HCT116 (cell line): Measurements from ENCODE around the gene FREM1. TPM values are rescaled to one million over a fixed set of nuclear protein-coding genes. Genes with fewer than 3 reads are reported as not detected.

Experiments used
- ATAC-seq: fragments of 200-7000 bp; cut with Tn5 transposase; 2 replicates; pipeline ENCODE4 v1.9.1; 2020; ENCODE audit warnings: mild to moderate bottlenecking, moderate library complexity
- BruUV-seq: library from RNA; stranded (reverse); fragments of 400-500 nt; replicated peaks from 2 replicates; lab custom pipeline; 2021; lab: Mats Ljungman, UMichigan
- CTCF ChIA-PET: fragments of 300-600 bp; sonication (Branson Sonifier 250); formaldehyde crosslinking; loops from one replicate; lab custom pipeline; 2021; ENCODE audit warnings: antibody characterized with exemption; lab: Charles Lee
- POLR2A ChIA-PET: fragments of 300-600, 350-600 bp; sonication (Branson Sonifier 250); formaldehyde crosslinking; loops from one replicate; lab custom pipeline; 2021; ENCODE audit warnings: antibody characterized with exemption; lab: Charles Lee
- RAD21 ChIA-PET, 2 experiments: fragments of 300-600 bp; sonication (Branson Sonifier 250); formaldehyde crosslinking; loops; one replicate each; lab custom pipeline; 2023; ENCODE audit warnings: low total read pairs in 2 of 2; ENCODE audit not compliant: uncharacterized antibody in 2 of 2, unreplicated experiment in 2 of 2, low non-redundant PET in 1 of 2; lab: Charles Lee
- DNase-seq: peaks from one replicate; pipeline ENCODE4 v3.0.0-alpha.2; 2010; ENCODE audit warnings: low read depth, low spot score
- H2AFZ ChIP-seq: fragments of 200-600 bp; shearing (Covaris generic), sonication (generic); 2 replicates; pipeline ENCODE4 v1.6.1; 2017; ENCODE audit warnings: low read depth, mixed run types, mixed read lengths, antibody characterized with exemption, low read length; ENCODE audit not compliant: poor library complexity, severe bottlenecking
- H3K27ac ChIP-seq: 2 replicates; pipeline ENCODE4 v1.5.1; 2012; ENCODE audit warnings: low read depth, low read length
- H3K27me3 ChIP-seq: fragments of 200-600 bp; sonication (generic); 2 replicates; pipeline ENCODE4 v1.6.1; 2016; ENCODE audit warnings: mixed run types, low read length, mixed read lengths; ENCODE audit not compliant: insufficient read depth
- H3K36me3 ChIP-seq, 2 experiments: fragments of 200-500 bp in 1 of 2; fragments of 200-600 bp in 1 of 2; sonication (Bioruptor generic) in 1 of 2; sonication (generic) in 1 of 2; 2 replicates each; pipeline versions ENCODE4 v1.5.1 to v1.6.1; 2014 to 2016; ENCODE audit warnings: low read length in 2 of 2, inconsistent platforms in 1 of 2, mixed read lengths in 1 of 2, mixed run types in 1 of 2; ENCODE audit not compliant: insufficient read depth in 2 of 2, control insufficient read depth in 1 of 2
- H3K4me1 ChIP-seq, 2 experiments: fragments of 200-600 bp in 1 of 2; sonication (generic) in 1 of 2; 2 replicates each; pipeline versions ENCODE4 v1.5.1 to v1.6.1; 2012 to 2017; ENCODE audit warnings: low read length in 2 of 2, inconsistent platforms in 1 of 2, mild to moderate bottlenecking in 1 of 2, mixed read lengths in 1 of 2, mixed run types in 1 of 2, moderate library complexity in 1 of 2; ENCODE audit not compliant: insufficient read depth in 2 of 2, control insufficient read depth in 1 of 2
- H3K4me2 ChIP-seq: fragments of 200-600 bp; sonication (generic); 2 replicates; pipeline ENCODE4 v1.6.1; 2017; ENCODE audit warnings: mixed run types, low read length, mixed read lengths
- H3K4me3 ChIP-seq, 2 experiments: fragments of 200-600 bp in 1 of 2; sonication (generic) in 1 of 2; replicated peaks in 1 of 2; 2 replicates each; pipeline ENCODE4 v1.5.1; 2011 to 2016; ENCODE audit warnings: low read length in 2 of 2, control low read depth in 1 of 2, low read depth in 1 of 2, mild to moderate bottlenecking in 1 of 2, mixed read lengths in 1 of 2, mixed run types in 1 of 2
- H3K79me2 ChIP-seq: fragments of 200-600 bp; sonication (generic); 2 replicates; pipeline ENCODE4 v1.6.1; 2017; ENCODE audit warnings: mild to moderate bottlenecking, mixed run types, low read length, moderate library complexity, mixed read lengths; ENCODE audit not compliant: insufficient read depth
- H3K9ac ChIP-seq: fragments of 200-600 bp; sonication (generic); 2 replicates; pipeline ENCODE4 v1.6.1; 2016; ENCODE audit warnings: low read length, mixed read lengths
- H3K9me2 ChIP-seq: fragments of 200-600 bp; sonication (generic), shearing (Covaris generic); 2 replicates; pipeline ENCODE4 v1.6.1; 2017; ENCODE audit warnings: mixed run types, mild to moderate bottlenecking, moderate library complexity; ENCODE audit not compliant: insufficient read depth
- H3K9me3 ChIP-seq, 2 experiments: fragments of 200-500 bp in 1 of 2; fragments of 200-600 bp in 1 of 2; sonication (Bioruptor generic) in 1 of 2; sonication (generic) in 1 of 2; 2 replicates each; pipeline ENCODE4 v1.6.1; 2014 to 2017; ENCODE audit warnings: low read length in 2 of 2, mixed read lengths in 2 of 2, inconsistent platforms in 1 of 2, low read depth in 1 of 2, mild to moderate bottlenecking in 1 of 2, mixed run types in 1 of 2, moderate library complexity in 1 of 2; ENCODE audit not compliant: control insufficient read depth in 1 of 2, insufficient read depth in 1 of 2
- H4K20me1 ChIP-seq: fragments of 200-600 bp; sonication (generic), shearing (Covaris generic); 2 replicates; pipeline ENCODE4 v1.6.1; 2017; ENCODE audit warnings: mixed run types, mild to moderate bottlenecking, moderate library complexity; ENCODE audit not compliant: insufficient read depth
- CEBPB ChIP-seq: IDR thresholded peaks from 2 replicates; pipeline ENCODE4 v1.6.1; 2012; ENCODE audit warnings: low read depth
- ELF1 ChIP-seq: IDR thresholded peaks from 2 replicates; pipeline ENCODE4 v1.6.1; 2012; ENCODE audit warnings: low read depth, borderline replicate concordance
- EZH2 ChIP-seq: fragments of 200-600 bp; sonication (generic); IDR thresholded peaks from 2 replicates; pipeline ENCODE4 v1.6.1; 2017; ENCODE audit warnings: antibody characterized with exemption, mixed run types
- FOSL1 ChIP-seq: IDR thresholded peaks from 2 replicates; pipeline ENCODE4 v1.6.1; 2012; ENCODE audit warnings: low read depth
- MAX ChIP-seq: IDR thresholded peaks from 2 replicates; pipeline ENCODE4 v1.6.1; 2012
- REST ChIP-seq: IDR thresholded peaks from 2 replicates; pipeline ENCODE4 v1.6.1; 2012; ENCODE audit warnings: low read depth
- SIN3A ChIP-seq: IDR thresholded peaks from 2 replicates; pipeline ENCODE4 v1.6.1; 2012; ENCODE audit warnings: low read depth
- SP1 ChIP-seq: IDR thresholded peaks from 2 replicates; pipeline ENCODE4 v1.6.1; 2012; ENCODE audit warnings: low read depth
- TCF7L2 ChIP-seq: IDR thresholded peaks from 2 replicates; pipeline ENCODE4 v1.7.0; 2011; ENCODE audit warnings: borderline replicate concordance, inconsistent platforms; ENCODE audit not compliant: insufficient read depth, insufficient read length; ENCODE audit errors: extremely low read depth
- ZBTB33 ChIP-seq: IDR thresholded peaks from 2 replicates; pipeline ENCODE4 v1.6.1; 2011; ENCODE audit warnings: mild to moderate bottlenecking, low read length, moderate library complexity; ENCODE audit not compliant: insufficient replicate concordance; ENCODE audit errors: extremely low read depth
- ZNF274 ChIP-seq: fragments of 200-500 bp; sonication (Bioruptor generic); IDR thresholded peaks from 2 replicates; pipeline ENCODE4 v1.6.1; 2014; ENCODE audit warnings: mild to moderate bottlenecking, low read depth, low read length, inconsistent platforms
- intact Hi-C: fragments of 100-400 bp; cut with micrococcal nuclease; formaldehyde crosslinking; loops from 2 replicates; pipeline ENCODE4 v1.10.0; 2022
- total RNA-seq: library from RNA; stranded (reverse); gene quantifications from one replicate; pipeline ENCODE4 v1.2.1, GENCODE V29; 2021; ENCODE audit not compliant: unreplicated experiment
- TF ChIP-seq, protein P1 (sequence below), 3 experiments: fragments of 200-600 bp in 1 of 3; sonication (generic) in 1 of 3; IDR thresholded peaks in 2 of 3; conservative IDR thresholded peaks in 1 of 3; 2 replicates each; pipeline ENCODE4 v1.5.1; 2012 to 2017; ENCODE audit warnings: low read depth in 2 of 3, low read length in 2 of 3, antibody characterized with exemption in 1 of 3, borderline replicate concordance in 1 of 3, control low read depth in 1 of 3, mild to moderate bottlenecking in 1 of 3, mixed read lengths in 1 of 3, mixed run types in 1 of 3, moderate library complexity in 1 of 3; ENCODE audit not compliant: insufficient read depth in 1 of 3
- TF ChIP-seq, protein P2 (sequence below): IDR thresholded peaks from 2 replicates; pipeline ENCODE4 v1.6.1; 2012

FREM1 gene
- total RNA-seq, 1 experiment from 2014 or later, result 0.12 TPM

- ChIA-PET POLR2A (no interaction called here), CTCF (no interaction called here), RAD21 (no interaction called here)
- Histone ChIP-seq H3K9me3 (no peaks in the 10 kb centered on the region), H3K27ac (no peak overlapping the region), H3K4me2 (no peak overlapping the region), H3K4me3 (no peak overlapping the region), H3K4me1 (no peaks in the 10 kb centered on the region), H2AFZ (no peak overlapping the region), H3K9ac (no peak overlapping the region), H3K36me3 (no peaks in the 10 kb centered on the region), H3K9me2 (no peaks in the 10 kb centered on the region), H3K79me2 (no peaks in the 10 kb centered on the region), H4K20me1 (no peaks in the 10 kb centered on the region), H3K27me3 (no peaks in the 10 kb centered on the region; the same call in 1 of the 2 replicates)
- ATAC-seq (no peak), DNase-seq (no peak)
- no peak for TF ChIP-seq FOSL1
- TF ChIP-seq, protein P1, sequence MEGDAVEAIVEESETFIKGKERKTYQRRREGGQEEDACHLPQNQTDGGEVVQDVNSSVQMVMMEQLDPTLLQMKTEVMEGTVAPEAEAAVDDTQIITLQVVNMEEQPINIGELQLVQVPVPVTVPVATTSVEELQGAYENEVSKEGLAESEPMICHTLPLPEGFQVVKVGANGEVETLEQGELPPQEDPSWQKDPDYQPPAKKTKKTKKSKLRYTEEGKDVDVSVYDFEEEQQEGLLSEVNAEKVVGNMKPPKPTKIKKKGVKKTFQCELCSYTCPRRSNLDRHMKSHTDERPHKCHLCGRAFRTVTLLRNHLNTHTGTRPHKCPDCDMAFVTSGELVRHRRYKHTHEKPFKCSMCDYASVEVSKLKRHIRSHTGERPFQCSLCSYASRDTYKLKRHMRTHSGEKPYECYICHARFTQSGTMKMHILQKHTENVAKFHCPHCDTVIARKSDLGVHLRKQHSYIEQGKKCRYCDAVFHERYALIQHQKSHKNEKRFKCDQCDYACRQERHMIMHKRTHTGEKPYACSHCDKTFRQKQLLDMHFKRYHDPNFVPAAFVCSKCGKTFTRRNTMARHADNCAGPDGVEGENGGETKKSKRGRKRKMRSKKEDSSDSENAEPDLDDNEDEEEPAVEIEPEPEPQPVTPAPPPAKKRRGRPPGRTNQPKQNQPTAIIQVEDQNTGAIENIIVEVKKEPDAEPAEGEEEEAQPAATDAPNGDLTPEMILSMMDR (IDR thresholded peaks at IDR 0.05 in 2 of 3, conservative IDR thresholded peaks at IDR 0.05 in 1 of 3; ENCODE audit: borderline replicate concordance in 1 of 3, insufficient read depth in 1 of 3, low read depth in 2 of 3, low read length in 2 of 3), result no peak
- no peak for TF ChIP-seq EZH2
- TF ChIP-seq ZBTB33, result no peak
- TF ChIP-seq, protein P2, sequence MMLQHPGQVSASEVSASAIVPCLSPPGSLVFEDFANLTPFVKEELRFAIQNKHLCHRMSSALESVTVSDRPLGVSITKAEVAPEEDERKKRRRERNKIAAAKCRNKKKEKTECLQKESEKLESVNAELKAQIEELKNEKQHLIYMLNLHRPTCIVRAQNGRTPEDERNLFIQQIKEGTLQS, result no peak
- no peak for TF ChIP-seq SIN3A
- no peak for TF ChIP-seq TCF7L2
- no peak for TF ChIP-seq ZNF274
- no peak for TF ChIP-seq ELF1
- no peak for TF ChIP-seq CEBPB
- no peak for TF ChIP-seq MAX
- no peak for TF ChIP-seq SP1
- TF ChIP-seq REST, result no peak
- intact Hi-C loops, result no loop called here
- BruUV-seq, result no TSS peak
These were observed 199.4 kb downstream of the FREM1 start for GRCh38 chr9:14710804-14711203.
